Measurements from ENCODE around the gene ROS1. TPM values are rescaled to one million over a fixed set of nuclear protein-coding genes. Genes with fewer than 3 reads are reported as not detected.

Gene ROS1
- polyA plus RNA-seq, 2 donors: not detected

GRCh38 chr6:117463762-117464665, 38.3 kb upstream of the ROS1 start:
- 62 to 68% methylated on average over 4 of the region's 4 CpGs for WGBS, 2 donors
- no peaks in the 10 kb centered on the region for H3K36me3 ChIP-seq (ENCODE audit: control insufficient read depth in 2 of 2, insufficient read depth in 2 of 2, low read length in 1 of 2)
- no peaks in the 10 kb centered on the region for H3K9me3 ChIP-seq (ENCODE audit: control insufficient read depth in 2 of 2, insufficient read depth in 1 of 2, low read depth in 1 of 2, low read length in 1 of 2)
- no peak overlapping the region for H3K4me3 ChIP-seq (ENCODE audit: low read depth in 1 of 2, low read length in 2 of 2)
- H3K27ac ChIP-seq (ENCODE audit: low read depth in 2 of 2, low read length in 1 of 2): no peak overlapping the region
- H3K4me1 ChIP-seq (ENCODE audit: control insufficient read depth in 2 of 2, insufficient read depth in 2 of 2, low read length in 1 of 2): no peaks in the 10 kb centered on the region
- H3K27me3 ChIP-seq (ENCODE audit: control insufficient read depth in 1 of 2, insufficient read depth in 2 of 2, low read length in 2 of 2): no peaks in the 10 kb centered on the region

- no peaks in the 10 kb centered on the region for H3K9me3 ChIP-seq (ENCODE audit: control insufficient read depth in 2 of 2, insufficient read depth in 1 of 2, low read depth in 1 of 2, low read length in 1 of 2)
- H3K4me3 ChIP-seq (ENCODE audit: low read depth in 1 of 2, low read length in 2 of 2): no peak overlapping the region
- no peak overlapping the region for H3K27ac ChIP-seq (ENCODE audit: low read depth in 2 of 2, low read length in 1 of 2)
- WGBS, 2 donors: 64 to 68% methylated on average over 2 of the region's 2 CpGs
- no peaks in the 10 kb centered on the region for H3K36me3 ChIP-seq (ENCODE audit: control insufficient read depth in 2 of 2, insufficient read depth in 2 of 2, low read length in 1 of 2)
- no peaks in the 10 kb centered on the region for H3K27me3 ChIP-seq (ENCODE audit: control insufficient read depth in 1 of 2, insufficient read depth in 2 of 2, low read length in 2 of 2)
- no peaks in the 10 kb centered on the region for H3K4me1 ChIP-seq (ENCODE audit: control insufficient read depth in 2 of 2, insufficient read depth in 2 of 2, low read length in 1 of 2)
These were observed 33.6 kb upstream of the ROS1 start for GRCh38 chr6:117459204-117459944.

- 78 to 92% methylated on average over 5 of the region's 5 CpGs for WGBS, 2 donors
- no peaks in the 10 kb centered on the region for H3K9me3 ChIP-seq (ENCODE audit: control insufficient read depth in 2 of 2, insufficient read depth in 1 of 2, low read depth in 1 of 2, low read length in 1 of 2)
- H3K27ac ChIP-seq (ENCODE audit: low read depth in 2 of 2, low read length in 1 of 2): no peak overlapping the region
- H3K4me3 ChIP-seq (ENCODE audit: low read depth in 1 of 2, low read length in 2 of 2): no peak overlapping the region
- H3K4me1 ChIP-seq (ENCODE audit: control insufficient read depth in 2 of 2, insufficient read depth in 2 of 2, low read length in 1 of 2): no peaks in the 10 kb centered on the region
- no peaks in the 10 kb centered on the region for H3K36me3 ChIP-seq (ENCODE audit: control insufficient read depth in 2 of 2, insufficient read depth in 2 of 2, low read length in 1 of 2)
- no peaks in the 10 kb centered on the region for H3K27me3 ChIP-seq (ENCODE audit: control insufficient read depth in 1 of 2, insufficient read depth in 2 of 2, low read length in 2 of 2)
These were observed 31.3 kb upstream of the ROS1 start for GRCh38 chr6:117456998-117457397.

- Histone ChIP-seq H3K27me3 (ENCODE audit: control insufficient read depth in 1 of 2, insufficient read depth in 2 of 2, low read length in 2 of 2) (no peaks in the 10 kb centered on the region), H3K4me1 (ENCODE audit: control insufficient read depth in 2 of 2, insufficient read depth in 2 of 2, low read length in 1 of 2) (no peaks in the 10 kb centered on the region), H3K27ac (ENCODE audit: low read depth in 2 of 2, low read length in 1 of 2) (no peak overlapping the region), H3K9me3 (ENCODE audit: control insufficient read depth in 2 of 2, insufficient read depth in 1 of 2, low read depth in 1 of 2, low read length in 1 of 2) (no peaks in the 10 kb centered on the region), H3K4me3 (ENCODE audit: low read depth in 1 of 2, low read length in 2 of 2) (no peak overlapping the region), H3K36me3 (ENCODE audit: control insufficient read depth in 2 of 2, insufficient read depth in 2 of 2, low read length in 1 of 2) (no peaks in the 10 kb centered on the region)
- 81 to 97% methylated on average over 1 of the region's 1 CpG for WGBS, 2 donors
These were observed 30.5 kb upstream of the ROS1 start for GRCh38 chr6:117456250-117456649.

- no peak overlapping the region for H3K27ac ChIP-seq (ENCODE audit: low read depth in 2 of 2, low read length in 1 of 2)
- 39 to 43% methylated on average over 5 of the region's 5 CpGs for WGBS, 2 donors
- H3K27me3 ChIP-seq (ENCODE audit: control insufficient read depth in 1 of 2, insufficient read depth in 2 of 2, low read length in 2 of 2): no peaks in the 10 kb centered on the region
- H3K9me3 ChIP-seq (ENCODE audit: control insufficient read depth in 2 of 2, insufficient read depth in 1 of 2, low read depth in 1 of 2, low read length in 1 of 2): no peaks in the 10 kb centered on the region
- H3K36me3 ChIP-seq (ENCODE audit: control insufficient read depth in 2 of 2, insufficient read depth in 2 of 2, low read length in 1 of 2): no peaks in the 10 kb centered on the region
- no peaks in the 10 kb centered on the region for H3K4me1 ChIP-seq (ENCODE audit: control insufficient read depth in 2 of 2, insufficient read depth in 2 of 2, low read length in 1 of 2)
- no peak overlapping the region for H3K4me3 ChIP-seq (ENCODE audit: low read depth in 1 of 2, low read length in 2 of 2)
These were observed 25.9 kb upstream of the ROS1 start for GRCh38 chr6:117451671-117452070.

GRCh38 chr6:117449549-117450439, 24.1 kb upstream of the ROS1 start:
- no peaks in the 10 kb centered on the region for H3K36me3 ChIP-seq (ENCODE audit: control insufficient read depth in 2 of 2, insufficient read depth in 2 of 2, low read length in 1 of 2)
- WGBS, 2 donors: 38 to 39% methylated on average over 10 of the region's 10 CpGs
- H3K4me1 ChIP-seq (ENCODE audit: control insufficient read depth in 2 of 2, insufficient read depth in 2 of 2, low read length in 1 of 2): no peaks in the 10 kb centered on the region
- no peak overlapping the region for H3K4me3 ChIP-seq (ENCODE audit: low read depth in 1 of 2, low read length in 2 of 2)
- no peaks in the 10 kb centered on the region for H3K9me3 ChIP-seq (ENCODE audit: control insufficient read depth in 2 of 2, insufficient read depth in 1 of 2, low read depth in 1 of 2, low read length in 1 of 2)
- H3K27ac ChIP-seq (ENCODE audit: low read depth in 2 of 2, low read length in 1 of 2): no peak overlapping the region
- H3K27me3 ChIP-seq (ENCODE audit: control insufficient read depth in 1 of 2, insufficient read depth in 2 of 2, low read length in 2 of 2): no peaks in the 10 kb centered on the region

- Histone ChIP-seq H3K27me3 (ENCODE audit: control insufficient read depth in 1 of 2, insufficient read depth in 2 of 2, low read length in 2 of 2) (no peaks in the 10 kb centered on the region), H3K9me3 (ENCODE audit: control insufficient read depth in 2 of 2, insufficient read depth in 1 of 2, low read depth in 1 of 2, low read length in 1 of 2) (no peaks in the 10 kb centered on the region), H3K4me3 (ENCODE audit: low read depth in 1 of 2, low read length in 2 of 2) (no peak overlapping the region), H3K4me1 (ENCODE audit: control insufficient read depth in 2 of 2, insufficient read depth in 2 of 2, low read length in 1 of 2) (no peaks in the 10 kb centered on the region), H3K36me3 (ENCODE audit: control insufficient read depth in 2 of 2, insufficient read depth in 2 of 2, low read length in 1 of 2) (no peaks in the 10 kb centered on the region), H3K27ac (ENCODE audit: low read depth in 2 of 2, low read length in 1 of 2) (no peak overlapping the region)
- 24 to 36% methylated on average over 6 of the region's 6 CpGs for WGBS, 2 donors
These were observed 23.2 kb upstream of the ROS1 start for GRCh38 chr6:117448732-117449485.

GRCh38 chr6:117448011-117448410, 22.3 kb upstream of the ROS1 start:
- Histone ChIP-seq H3K36me3 (ENCODE audit: control insufficient read depth in 2 of 2, insufficient read depth in 2 of 2, low read length in 1 of 2) (no peaks in the 10 kb centered on the region), H3K4me1 (ENCODE audit: control insufficient read depth in 2 of 2, insufficient read depth in 2 of 2, low read length in 1 of 2) (no peaks in the 10 kb centered on the region), H3K27me3 (ENCODE audit: control insufficient read depth in 1 of 2, insufficient read depth in 2 of 2, low read length in 2 of 2) (no peaks in the 10 kb centered on the region), H3K27ac (ENCODE audit: low read depth in 2 of 2, low read length in 1 of 2) (no peak overlapping the region), H3K4me3 (ENCODE audit: low read depth in 1 of 2, low read length in 2 of 2) (no peak overlapping the region), H3K9me3 (ENCODE audit: control insufficient read depth in 2 of 2, insufficient read depth in 1 of 2, low read depth in 1 of 2, low read length in 1 of 2) (no peaks in the 10 kb centered on the region)
- WGBS, 2 donors: 54 to 60% methylated on average over 5 of the region's 5 CpGs

GRCh38 chr6:117446861-117447260, 21.1 kb upstream of the ROS1 start:
- no peak overlapping the region for H3K4me3 ChIP-seq (ENCODE audit: low read depth in 1 of 2, low read length in 2 of 2)
- H3K36me3 ChIP-seq (ENCODE audit: control insufficient read depth in 2 of 2, insufficient read depth in 2 of 2, low read length in 1 of 2): no peaks in the 10 kb centered on the region
- no peaks in the 10 kb centered on the region for H3K9me3 ChIP-seq (ENCODE audit: control insufficient read depth in 2 of 2, insufficient read depth in 1 of 2, low read depth in 1 of 2, low read length in 1 of 2)
- no peaks in the 10 kb centered on the region for H3K4me1 ChIP-seq (ENCODE audit: control insufficient read depth in 2 of 2, insufficient read depth in 2 of 2, low read length in 1 of 2)
- H3K27ac ChIP-seq (ENCODE audit: low read depth in 2 of 2, low read length in 1 of 2): no peak overlapping the region
- WGBS, 2 donors: 61 to 73% methylated on average over 3 of the region's 3 CpGs
- peaks cover 0 to 3% of the 10 kb centered on the region in 2 donors for H3K27me3 ChIP-seq (ENCODE audit: control insufficient read depth in 1 of 2, insufficient read depth in 2 of 2, low read length in 2 of 2)

Measured in esophagus (tissue), 2 donors.